Trophoblast cell (in vitro differentiated cells and primary cell): ENCODE data around the gene CADM1.

Source experiments
- DNase-seq, 2 donors: peaks; one replicate each; pipeline ENCODE4 v3.0.0-alpha.2; 2016
- H2AFZ ChIP-seq: 2 replicates; pipeline ENCODE4 v1.6.1; 2013; ENCODE audit warnings: low read length, moderate library complexity, mild to moderate bottlenecking; ENCODE audit not compliant: insufficient read depth, poor library complexity
- H2AK5ac ChIP-seq: 2 replicates; pipeline ENCODE4 v1.6.1; 2013; ENCODE audit warnings: mild to moderate bottlenecking, low read length
- H2BK120ac ChIP-seq: 2 replicates; pipeline ENCODE4 v1.6.1; 2013; ENCODE audit warnings: low read length, mild to moderate bottlenecking, moderate library complexity; ENCODE audit not compliant: insufficient read depth, poor library complexity
- H2BK12ac ChIP-seq: 2 replicates; pipeline ENCODE4 v1.6.1; 2013; ENCODE audit warnings: mild to moderate bottlenecking, low read length, moderate library complexity
- H2BK5ac ChIP-seq: 2 replicates; pipeline ENCODE4 v1.6.1; 2013; ENCODE audit warnings: low read length, low read depth, moderate library complexity, mild to moderate bottlenecking; ENCODE audit not compliant: poor library complexity
- H3K14ac ChIP-seq: 2 replicates; pipeline ENCODE4 v1.6.1; 2013; ENCODE audit warnings: mild to moderate bottlenecking, low read length
- H3K18ac ChIP-seq: 2 replicates; pipeline ENCODE4 v1.6.1; 2013; ENCODE audit warnings: mild to moderate bottlenecking, low read length
- H3K23ac ChIP-seq: 2 replicates; pipeline ENCODE4 v1.6.1; 2013; ENCODE audit warnings: low read length
- H3K27ac ChIP-seq: 2 replicates; pipeline ENCODE4 v1.5.1; 2013; ENCODE audit warnings: low read depth, mild to moderate bottlenecking, inconsistent platforms, low read length, moderate library complexity
- H3K27me3 ChIP-seq: 2 replicates; pipeline ENCODE4 v1.6.1; 2013; ENCODE audit warnings: inconsistent platforms, mild to moderate bottlenecking, low read length, moderate library complexity; ENCODE audit not compliant: insufficient read depth
- H3K36me3 ChIP-seq, 2 experiments: 1 replicate in 1 of 2; 2 replicates in 1 of 2; pipeline ENCODE4 v1.6.1; 2013; ENCODE audit warnings: low read length in 2 of 2, mild to moderate bottlenecking in 2 of 2, moderate library complexity in 1 of 2; ENCODE audit not compliant: insufficient read depth in 2 of 2, control insufficient read depth in 1 of 2
- H3K4ac ChIP-seq: 2 replicates; pipeline ENCODE4 v1.6.1; 2013; ENCODE audit warnings: low read depth, mild to moderate bottlenecking, low read length, moderate library complexity
- H3K4me1 ChIP-seq, 2 experiments: 1 replicate in 1 of 2; 2 replicates in 1 of 2; pipeline ENCODE4 v1.6.1; 2013; ENCODE audit warnings: low read length in 2 of 2, mild to moderate bottlenecking in 2 of 2, moderate library complexity in 1 of 2; ENCODE audit not compliant: insufficient read depth in 2 of 2, control insufficient read depth in 1 of 2
- H3K4me2 ChIP-seq: 2 replicates; pipeline ENCODE4 v1.6.1; 2013; ENCODE audit warnings: inconsistent platforms, mild to moderate bottlenecking, low read length, moderate library complexity
- H3K4me3 ChIP-seq: 2 replicates; pipeline ENCODE4 v1.5.1; 2013; ENCODE audit warnings: mild to moderate bottlenecking, low read depth, low read length, inconsistent platforms
- H3K79me1 ChIP-seq: one replicate; pipeline ENCODE4 v1.6.1; 2013; ENCODE audit warnings: low read length
- H3K79me2 ChIP-seq: 2 replicates; pipeline ENCODE4 v1.6.1; 2013; ENCODE audit warnings: low read length, mild to moderate bottlenecking; ENCODE audit not compliant: control insufficient read depth, insufficient read depth, poor library complexity
- H3K9ac ChIP-seq: 2 replicates; pipeline ENCODE4 v1.6.1; 2013; ENCODE audit warnings: mild to moderate bottlenecking, low read length
- H3K9me3 ChIP-seq: 2 replicates; pipeline ENCODE4 v1.6.1; 2013; ENCODE audit warnings: low read depth, mild to moderate bottlenecking, control low read depth, inconsistent platforms, low read length; ENCODE audit not compliant: insufficient read depth
- H4K12ac ChIP-seq: 2 replicates; pipeline ENCODE4 v1.6.1; 2013; ENCODE audit warnings: low read depth, mild to moderate bottlenecking, low read length, moderate library complexity
- H4K8ac ChIP-seq: 2 replicates; pipeline ENCODE4 v1.6.1; 2013; ENCODE audit warnings: low read depth, mild to moderate bottlenecking, low read length, moderate library complexity
- H4K91ac ChIP-seq: one replicate; pipeline ENCODE4 v1.6.1; 2013; ENCODE audit warnings: low read depth, mild to moderate bottlenecking, low read length, moderate library complexity
- WGBS: extraction: QIAGEN DNeasy Blood & Tissue Kit; methylation state at CpG from one replicate; pipeline ENCODE4 v1.1.7; 2013; ENCODE audit warnings: missing lambda C conversion rate; ENCODE audit not compliant: insufficient read length, insufficient coverage; ENCODE audit errors: extremely low coverage; 5-methylcytosine and 5-hydroxymethylcytosine counted together

Gene CADM1

GRCh38 chr11:115317277-115318185, 186.7 kb downstream of the CADM1 start:
- no peak overlapping the region for H3K9ac ChIP-seq
- no peak overlapping the region for H2AFZ ChIP-seq
- no peaks in the 10 kb centered on the region for H3K79me2 ChIP-seq
- no peak overlapping the region for H3K4ac ChIP-seq
- no peak overlapping the region for H3K23ac ChIP-seq
- no peaks in the 10 kb centered on the region for H3K9me3 ChIP-seq
- H3K27ac ChIP-seq, result no peak overlapping the region
- H3K36me3 ChIP-seq, result no peaks in the 10 kb centered on the region
- no peak overlapping the region for H4K91ac ChIP-seq
- H3K4me1 ChIP-seq, result no peaks in the 10 kb centered on the region
- H2BK5ac ChIP-seq, result no peak overlapping the region
- WGBS, result no CpG with 5 or more reads among the region's 6 CpGs
- no peaks in the 10 kb centered on the region for H3K79me1 ChIP-seq
- H3K4me3 ChIP-seq, result no peak overlapping the region
- H4K8ac ChIP-seq, result no peak overlapping the region
- H3K27me3 ChIP-seq, result no peaks in the 10 kb centered on the region
- no peak for DNase-seq
- H3K4me2 ChIP-seq, result no peak overlapping the region
- H3K14ac ChIP-seq, result no peak overlapping the region
- no peak overlapping the region for H2AK5ac ChIP-seq
- no peak overlapping the region for H2BK12ac ChIP-seq
- H3K18ac ChIP-seq, result no peak overlapping the region
- no peak overlapping the region for H2BK120ac ChIP-seq
- H4K12ac ChIP-seq, result no peak overlapping the region

GRCh38 chr11:115316696-115317095, 187.5 kb downstream of the CADM1 start:
- no peak overlapping the region for H3K23ac ChIP-seq
- no peaks in the 10 kb centered on the region for H3K79me1 ChIP-seq
- WGBS, result no CpG with 5 or more reads among the region's 5 CpGs

GRCh38 chr11:115314330-115314920, 189.8 kb downstream of the CADM1 start:
- H4K91ac ChIP-seq, result no peak overlapping the region
- H3K27me3 ChIP-seq, result no peaks in the 10 kb centered on the region
- DNase-seq, result no peak
- WGBS, result no CpG with 5 or more reads among the region's 3 CpGs
- no peak overlapping the region for H4K12ac ChIP-seq
- H3K4ac ChIP-seq, result no peak overlapping the region
- no peak overlapping the region for H3K4me3 ChIP-seq
- H3K4me2 ChIP-seq, result no peak overlapping the region
- H3K27ac ChIP-seq, result no peak overlapping the region
- H2BK12ac ChIP-seq, result no peak overlapping the region
- H3K23ac ChIP-seq, result no peak overlapping the region
- H3K36me3 ChIP-seq, result no peaks in the 10 kb centered on the region
- H3K14ac ChIP-seq, result no peak overlapping the region
- H2BK5ac ChIP-seq, result no peak overlapping the region
- H3K4me1 ChIP-seq, result no peaks in the 10 kb centered on the region
- H3K79me2 ChIP-seq, result no peaks in the 10 kb centered on the region
- H2BK120ac ChIP-seq, result no peak overlapping the region
- H2AK5ac ChIP-seq, result no peak overlapping the region
- H3K18ac ChIP-seq, result no peak overlapping the region
- H3K79me1 ChIP-seq, result no peaks in the 10 kb centered on the region
- no peaks in the 10 kb centered on the region for H3K9me3 ChIP-seq
- no peak overlapping the region for H4K8ac ChIP-seq
- no peak overlapping the region for H3K9ac ChIP-seq
- H2AFZ ChIP-seq, result no peak overlapping the region

More at GRCh38 chr11:115316696-115317095, 187.5 kb downstream of the CADM1 start:
- no peak for DNase-seq
- H3K14ac ChIP-seq, result no peak overlapping the region
- H3K18ac ChIP-seq, result no peak overlapping the region
- H2AK5ac ChIP-seq, result no peak overlapping the region
- no peaks in the 10 kb centered on the region for H3K36me3 ChIP-seq
- no peak overlapping the region for H2BK120ac ChIP-seq
- H2AFZ ChIP-seq, result no peak overlapping the region
- no peaks in the 10 kb centered on the region for H3K79me2 ChIP-seq
- H3K4me3 ChIP-seq, result no peak overlapping the region
- no peaks in the 10 kb centered on the region for H3K27me3 ChIP-seq
- H4K91ac ChIP-seq, result no peak overlapping the region
- no peak overlapping the region for H4K8ac ChIP-seq
- H3K9me3 ChIP-seq, result no peaks in the 10 kb centered on the region
- no peak overlapping the region for H3K4ac ChIP-seq
- no peak overlapping the region for H3K9ac ChIP-seq
- no peak overlapping the region for H4K12ac ChIP-seq
- no peak overlapping the region for H3K4me2 ChIP-seq
- no peak overlapping the region for H2BK12ac ChIP-seq
- no peak overlapping the region for H3K27ac ChIP-seq
- H3K4me1 ChIP-seq, result no peaks in the 10 kb centered on the region
- H2BK5ac ChIP-seq, result no peak overlapping the region

GRCh38 chr11:115313224-115313838, 190.9 kb downstream of the CADM1 start:
- no peak overlapping the region for H2AK5ac ChIP-seq
- no peak overlapping the region for H3K23ac ChIP-seq
- no peak overlapping the region for H2AFZ ChIP-seq
- H3K27me3 ChIP-seq, result no peaks in the 10 kb centered on the region
- no peak overlapping the region for H3K27ac ChIP-seq
- no peaks in the 10 kb centered on the region for H3K9me3 ChIP-seq
- H2BK12ac ChIP-seq, result no peak overlapping the region
- no peak overlapping the region for H3K14ac ChIP-seq
- no peak overlapping the region for H3K18ac ChIP-seq
- H3K4me3 ChIP-seq, result no peak overlapping the region
- no peak overlapping the region for H2BK5ac ChIP-seq
- H2BK120ac ChIP-seq, result no peak overlapping the region
- DNase-seq, result no peak
- no peak overlapping the region for H4K12ac ChIP-seq
- no peaks in the 10 kb centered on the region for H3K4me1 ChIP-seq
- H3K79me1 ChIP-seq, result no peaks in the 10 kb centered on the region
- no peak overlapping the region for H3K9ac ChIP-seq
- no CpG with 5 or more reads among the region's 2 CpGs for WGBS
- H3K79me2 ChIP-seq, result no peaks in the 10 kb centered on the region
- H3K36me3 ChIP-seq, result no peaks in the 10 kb centered on the region
- H3K4ac ChIP-seq, result no peak overlapping the region
- no peak overlapping the region for H4K91ac ChIP-seq
- H4K8ac ChIP-seq, result no peak overlapping the region
- no peak overlapping the region for H3K4me2 ChIP-seq
